OCI-LY3 (cell line): ENCODE data around the gene STK39.
"Not testable (repeated sequence)": the region's sequence is repeated elsewhere in the genome, so short reads cannot be mapped to it uniquely, and the experiment has no call there.

Experiments used
- H2AFZ ChIP-seq: fragments of 200-600, 300-600 bp; shearing (Covaris generic); 2 replicates; pipeline ENCODE4 v1.6.0; 2014; ENCODE audit warnings: antibody characterized with exemption, low read depth, low read length
- H3K27ac ChIP-seq: fragments of 200-600, 300-600 bp; sonication (generic); 2 replicates; pipeline ENCODE4 v1.5.1; 2014; ENCODE audit warnings: mild to moderate bottlenecking, low read length, moderate library complexity, mixed read lengths
- H3K27me3 ChIP-seq: fragments of 200-600, 300-600 bp; sonication (generic); 2 replicates; pipeline ENCODE4 v1.6.1; 2014; ENCODE audit warnings: low read depth, low read length, mixed read lengths
- H3K36me3 ChIP-seq: fragments of 200-600, 300-600 bp; sonication (generic); replicated peaks from 2 replicates; pipeline ENCODE3; 2014; ENCODE audit warnings: low read depth, low read length, mixed read lengths
- H3K4me1 ChIP-seq: fragments of 300-600, 200-600 bp; sonication (generic); 2 replicates; pipeline ENCODE4 v1.6.1; 2014; ENCODE audit warnings: low read length, mixed read lengths
- H3K4me2 ChIP-seq: fragments of 200-600, 300-600 bp; sonication (generic); 2 replicates; pipeline ENCODE4 v1.6.1; 2014; ENCODE audit warnings: low read length, mixed read lengths
- H3K4me3 ChIP-seq: fragments of 300-600, 200-600 bp; sonication (generic); 2 replicates; pipeline ENCODE4 v1.5.1; 2014; ENCODE audit warnings: antibody characterized with exemption, mild to moderate bottlenecking, low read length, moderate library complexity
- H3K79me2 ChIP-seq: fragments of 300-600, 200-600 bp; shearing (Covaris generic); 2 replicates; pipeline ENCODE4 v1.6.1; 2014; ENCODE audit warnings: mild to moderate bottlenecking, low read length, mixed read lengths
- H3K9ac ChIP-seq: fragments of 300-600, 200-600 bp; shearing (Covaris generic); 2 replicates; pipeline ENCODE4 v1.6.0; 2014; ENCODE audit warnings: mild to moderate bottlenecking, low read length, moderate library complexity
- H3K9me3 ChIP-seq: fragments of 200-600, 300-600 bp; shearing (Covaris generic); 2 replicates; pipeline ENCODE4 v1.6.1; 2014; ENCODE audit warnings: low read length, mixed read lengths; ENCODE audit not compliant: insufficient read depth
- H4K20me1 ChIP-seq: fragments of 200-600, 300-600 bp; sonication (generic); 2 replicates; pipeline ENCODE4 v1.6.1; 2016; ENCODE audit warnings: low read length, mixed read lengths; ENCODE audit not compliant: insufficient read depth
- CTCF ChIP-seq: fragments of 200-600, 300-600 bp; sonication (generic); IDR thresholded peaks from 2 replicates; pipeline ENCODE4 v1.5.1; 2014; ENCODE audit warnings: antibody characterized with exemption, low read length, low read depth
- EZH2phosphoT487 ChIP-seq: fragments of 200-600 bp; shearing (Covaris generic); IDR thresholded peaks from 2 replicates; pipeline ENCODE4 v1.6.1; 2018; ENCODE audit warnings: antibody characterized with exemption, mixed run types, low read depth

STK39 gene

GRCh38 chr2:168278424-168278888 is 31.1 kb upstream of the STK39 start:
- no peak overlapping the region for H3K4me3 ChIP-seq
- no peak overlapping the region for H3K27ac ChIP-seq
- H3K4me1 ChIP-seq: no peaks in the 10 kb centered on the region
- no peaks in the 10 kb centered on the region for H4K20me1 ChIP-seq
- no peak overlapping the region for H3K9ac ChIP-seq
- no peaks in the 10 kb centered on the region for H3K36me3 ChIP-seq
- H3K79me2 ChIP-seq: no peaks in the 10 kb centered on the region
- peaks cover 14% of the 10 kb centered on the region for H3K27me3 ChIP-seq
- no peaks in the 10 kb centered on the region for H3K9me3 ChIP-seq
- no peak overlapping the region for H2AFZ ChIP-seq
- H3K4me2 ChIP-seq: no peak overlapping the region
- no peak for TF ChIP-seq EZH2phosphoT487
- TF ChIP-seq CTCF: no peak

GRCh38 chr2:168277276-168277675 is 29.9 kb upstream of the STK39 start:
- TF ChIP-seq CTCF: no peak
- no peak for TF ChIP-seq EZH2phosphoT487
- Histone ChIP-seq H3K27ac (no peak overlapping the region), H3K36me3 (no peaks in the 10 kb centered on the region), H3K4me2 (no peak overlapping the region), H3K27me3 (peaks cover 14% of the 10 kb centered on the region), H3K4me3 (no peak overlapping the region), H3K79me2 (no peaks in the 10 kb centered on the region), H3K9ac (no peak overlapping the region), H3K4me1 (no peaks in the 10 kb centered on the region), H3K9me3 (no peaks in the 10 kb centered on the region), H4K20me1 (no peaks in the 10 kb centered on the region), H2AFZ (no peak overlapping the region)

- Histone ChIP-seq H3K9me3 (no peaks in the 10 kb centered on the region), H3K36me3 (no peaks in the 10 kb centered on the region), H4K20me1 (no peaks in the 10 kb centered on the region), H2AFZ (no peak overlapping the region), H3K27ac (no peak overlapping the region), H3K4me1 (no peaks in the 10 kb centered on the region), H3K79me2 (no peaks in the 10 kb centered on the region), H3K9ac (no peak overlapping the region), H3K4me2 (no peak overlapping the region), H3K27me3 (0 out of 2 replicates have a peak, but pooled peaks cover 3% of the 10 kb centered on the region), H3K4me3 (no peak overlapping the region)
- TF ChIP-seq EZH2phosphoT487 (no peak), CTCF (no peak)
Observed at GRCh38 chr2:168272225-168272624, 24.8 kb upstream of the STK39 start.

- not testable (repeated sequence) for H3K9ac ChIP-seq, H3K36me3 ChIP-seq, H3K27ac ChIP-seq, H3K4me2 ChIP-seq, H3K4me3 ChIP-seq, H3K9me3 ChIP-seq, H2AFZ ChIP-seq, H3K4me1 ChIP-seq, H3K79me2 ChIP-seq, H4K20me1 ChIP-seq, H3K27me3 ChIP-seq
Observed at GRCh38 chr2:168262926-168263325, 15.5 kb upstream of the STK39 start.

GRCh38 chr2:168256448-168256847 is 9.1 kb upstream of the STK39 start:
- H3K79me2 ChIP-seq: no peaks in the 10 kb centered on the region
- H3K4me1 ChIP-seq: no peaks in the 10 kb centered on the region
- no peak overlapping the region for H3K27ac ChIP-seq
- H3K27me3 ChIP-seq: 0 out of 2 replicates have a peak, but pooled peaks cover 3% of the 10 kb centered on the region
- H4K20me1 ChIP-seq: no peaks in the 10 kb centered on the region
- TF ChIP-seq CTCF (no peak), EZH2phosphoT487 (no peak)
- H3K9me3 ChIP-seq: no peaks in the 10 kb centered on the region
- no peak overlapping the region for H3K4me2 ChIP-seq
- H3K4me3 ChIP-seq: no peak overlapping the region
- no peak overlapping the region for H3K9ac ChIP-seq
- no peaks in the 10 kb centered on the region for H3K36me3 ChIP-seq
- H2AFZ ChIP-seq: no peak overlapping the region
